Neutrophil (primary cell): ENCODE measurements around the gene HK2.
"Not testable (repeated sequence)": the region's sequence is repeated elsewhere in the genome, so short reads cannot be mapped to it uniquely, and the experiment has no call there.

Experiments
- H3K27ac ChIP-seq: fragments of 200-600 bp; sonication (generic); 2 replicates; pipeline ENCODE4 v1.5.1; 2016; ENCODE audit warnings: mild to moderate bottlenecking, moderate library complexity
- H3K27me3 ChIP-seq: fragments of 200-600 bp; sonication (generic); 2 replicates; pipeline ENCODE4 v1.6.0; 2016; ENCODE audit warnings: mild to moderate bottlenecking
- H3K36me3 ChIP-seq: fragments of 200-600 bp; sonication (generic); 2 replicates; pipeline ENCODE4 v1.5.1; 2017
- H3K4me1 ChIP-seq, 2 experiments: fragments of 200-600 bp in 1 of 2; sonication (generic) in 1 of 2; 1 replicate in 1 of 2; 2 replicates in 1 of 2; pipeline versions ENCODE4 v1.5.1 to v1.6.1; 2013 to 2016; ENCODE audit warnings: low read depth in 1 of 2, low read length in 1 of 2, mild to moderate bottlenecking in 1 of 2, moderate library complexity in 1 of 2; ENCODE audit not compliant: control insufficient read depth in 1 of 2, insufficient read depth in 1 of 2
- H3K4me3 ChIP-seq, 2 experiments: fragments of 200-600 bp in 1 of 2; sonication (generic) in 1 of 2; 1 replicate in 1 of 2; 2 replicates in 1 of 2; pipeline ENCODE4 v1.5.1; 2013 to 2016; ENCODE audit warnings: low read depth in 1 of 2, low read length in 1 of 2, mild to moderate bottlenecking in 1 of 2, moderate library complexity in 1 of 2
- H3K9me3 ChIP-seq: fragments of 200-600 bp; sonication (generic); 2 replicates; pipeline ENCODE4 v1.5.1; 2016
- TF ChIP-seq, protein P1 (sequence below): fragments of 200-600 bp; sonication (generic); IDR thresholded peaks from 2 replicates; pipeline ENCODE4 v1.5.1; 2016; ENCODE audit warnings: antibody characterized with exemption

Gene HK2

DNA sequence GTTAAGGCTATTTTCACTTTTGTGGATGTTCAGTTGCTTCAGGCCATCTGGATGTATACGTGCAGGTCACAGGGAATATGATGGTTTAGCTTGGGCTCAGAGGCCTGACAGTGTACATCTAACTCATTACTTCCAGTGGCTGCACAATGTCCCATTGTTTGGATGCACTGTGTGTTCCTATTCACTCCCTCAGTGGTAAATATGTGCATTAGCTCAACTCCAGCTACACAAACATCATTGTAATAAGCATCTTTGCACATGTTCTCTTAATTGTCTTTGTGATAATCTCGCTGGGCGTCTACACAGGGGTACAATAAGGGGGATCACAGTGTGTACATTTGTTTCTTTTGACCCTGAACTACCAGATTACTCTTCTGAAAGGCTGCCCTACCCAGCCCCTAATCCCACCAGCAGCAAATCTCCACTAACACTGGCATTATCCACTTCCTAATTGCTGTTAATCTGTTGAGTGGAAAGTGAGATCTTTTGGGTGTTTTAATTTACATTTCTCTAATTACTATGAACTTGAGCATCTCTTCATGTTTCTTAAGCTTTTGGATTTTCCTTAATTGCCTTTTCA, 68.4 kb downstream of the HK2 start:
- H3K27ac ChIP-seq, result no peak overlapping the region
- H3K4me1 ChIP-seq, result no peaks in the 10 kb centered on the region
- no peak overlapping the region for H3K4me3 ChIP-seq
- no peaks in the 10 kb centered on the region for H3K9me3 ChIP-seq
- no peaks in the 10 kb centered on the region for H3K27me3 ChIP-seq
- TF ChIP-seq, protein P1, sequence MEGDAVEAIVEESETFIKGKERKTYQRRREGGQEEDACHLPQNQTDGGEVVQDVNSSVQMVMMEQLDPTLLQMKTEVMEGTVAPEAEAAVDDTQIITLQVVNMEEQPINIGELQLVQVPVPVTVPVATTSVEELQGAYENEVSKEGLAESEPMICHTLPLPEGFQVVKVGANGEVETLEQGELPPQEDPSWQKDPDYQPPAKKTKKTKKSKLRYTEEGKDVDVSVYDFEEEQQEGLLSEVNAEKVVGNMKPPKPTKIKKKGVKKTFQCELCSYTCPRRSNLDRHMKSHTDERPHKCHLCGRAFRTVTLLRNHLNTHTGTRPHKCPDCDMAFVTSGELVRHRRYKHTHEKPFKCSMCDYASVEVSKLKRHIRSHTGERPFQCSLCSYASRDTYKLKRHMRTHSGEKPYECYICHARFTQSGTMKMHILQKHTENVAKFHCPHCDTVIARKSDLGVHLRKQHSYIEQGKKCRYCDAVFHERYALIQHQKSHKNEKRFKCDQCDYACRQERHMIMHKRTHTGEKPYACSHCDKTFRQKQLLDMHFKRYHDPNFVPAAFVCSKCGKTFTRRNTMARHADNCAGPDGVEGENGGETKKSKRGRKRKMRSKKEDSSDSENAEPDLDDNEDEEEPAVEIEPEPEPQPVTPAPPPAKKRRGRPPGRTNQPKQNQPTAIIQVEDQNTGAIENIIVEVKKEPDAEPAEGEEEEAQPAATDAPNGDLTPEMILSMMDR, result no peak
- H3K36me3 ChIP-seq, result peaks cover 10% of the 10 kb centered on the region

DNA sequence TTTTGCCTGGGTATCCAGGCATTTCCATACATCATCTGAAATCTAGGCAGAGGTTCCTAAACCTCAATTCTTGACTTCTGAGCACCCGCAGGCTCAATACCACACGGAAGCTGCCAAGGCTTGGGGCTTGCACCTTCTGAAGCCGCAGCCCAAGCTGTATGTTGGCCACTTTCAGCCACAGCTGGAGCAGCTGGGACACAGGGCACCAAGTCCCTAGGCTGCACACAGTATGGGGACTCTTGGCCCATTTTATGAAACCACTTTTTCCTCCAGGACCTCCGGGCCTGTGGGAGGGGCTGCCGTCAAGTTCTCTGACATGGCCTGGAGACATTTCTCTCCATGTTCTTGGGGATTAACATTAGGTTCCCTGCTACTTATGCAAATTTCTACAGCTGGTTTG, 72.5 kb downstream of the HK2 start:
- Histone ChIP-seq H3K36me3 (no peaks in the 10 kb centered on the region), H3K27me3 (peaks cover 29% of the 10 kb centered on the region), H3K4me1 (no peaks in the 10 kb centered on the region), H3K4me3 (no peak overlapping the region), H3K9me3 (no peaks in the 10 kb centered on the region), H3K27ac (no peak overlapping the region)
- TF ChIP-seq, protein P1, result no peak

DNA sequence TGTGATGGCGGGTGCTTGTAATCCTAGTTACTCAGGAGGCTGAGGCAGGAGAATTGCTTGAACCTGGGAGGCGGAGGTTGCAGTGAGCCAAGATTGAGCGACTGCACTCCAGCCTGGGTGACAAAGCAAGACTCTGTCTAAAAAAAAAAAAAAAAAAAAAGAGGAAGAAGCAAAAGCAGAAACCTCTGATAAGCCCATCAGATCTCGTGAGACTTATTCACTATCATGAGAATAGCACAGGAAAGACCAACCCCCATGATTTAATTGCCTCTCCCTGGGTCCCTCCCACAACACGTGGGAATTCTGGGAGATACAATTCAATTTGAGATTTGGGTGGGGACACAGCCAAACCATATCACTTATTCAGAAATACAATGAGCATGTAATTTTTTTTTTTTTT, 73.6 kb downstream of the HK2 start:
- H3K27me3 ChIP-seq, result peaks cover 29% of the 10 kb centered on the region
- not testable (repeated sequence) for H3K4me1 ChIP-seq, H3K4me3 ChIP-seq, H3K27ac ChIP-seq, H3K9me3 ChIP-seq, H3K36me3 ChIP-seq

DNA sequence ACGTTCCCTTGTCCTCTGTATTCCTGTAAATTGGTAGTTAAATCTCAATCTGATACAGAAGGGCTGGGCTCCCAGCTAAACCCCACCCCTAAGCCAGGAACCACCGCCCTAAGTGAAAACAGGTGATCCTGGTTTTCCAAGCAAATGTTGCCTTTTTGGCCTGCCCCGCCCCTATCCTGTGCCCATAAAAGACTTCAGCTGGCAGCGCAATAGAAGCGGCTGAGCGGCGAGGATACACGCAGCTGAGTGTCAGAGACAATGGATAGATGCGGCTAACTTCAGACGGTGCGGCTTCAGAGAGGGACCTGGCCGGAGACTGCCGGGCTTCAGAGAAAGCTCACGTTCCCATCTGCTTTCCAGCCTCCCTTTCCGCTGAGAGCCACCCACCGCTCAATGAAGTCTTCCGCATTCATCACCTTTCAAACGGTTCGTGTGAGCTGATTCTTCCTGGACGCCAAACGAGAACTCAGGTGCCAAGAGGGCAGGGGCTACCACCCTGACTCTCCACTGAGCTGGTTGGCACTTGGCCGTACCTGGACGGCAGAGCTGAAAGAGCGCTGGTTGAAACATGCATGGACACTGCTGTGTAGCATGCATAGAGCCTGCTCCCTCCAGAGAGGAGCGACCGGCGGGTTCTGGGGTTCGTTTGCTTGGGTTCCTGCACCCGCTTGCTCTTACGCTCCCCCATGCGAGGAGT, 75.0 kb downstream of the HK2 start:
- Histone ChIP-seq H3K27me3 (peaks cover 29% of the 10 kb centered on the region), H3K4me1 (no peaks in the 10 kb centered on the region), H3K4me3 (no peak overlapping the region), H3K27ac (no peak overlapping the region), H3K9me3 (no peaks in the 10 kb centered on the region), H3K36me3 (no peaks in the 10 kb centered on the region)
- TF ChIP-seq, protein P1, result no peak

DNA sequence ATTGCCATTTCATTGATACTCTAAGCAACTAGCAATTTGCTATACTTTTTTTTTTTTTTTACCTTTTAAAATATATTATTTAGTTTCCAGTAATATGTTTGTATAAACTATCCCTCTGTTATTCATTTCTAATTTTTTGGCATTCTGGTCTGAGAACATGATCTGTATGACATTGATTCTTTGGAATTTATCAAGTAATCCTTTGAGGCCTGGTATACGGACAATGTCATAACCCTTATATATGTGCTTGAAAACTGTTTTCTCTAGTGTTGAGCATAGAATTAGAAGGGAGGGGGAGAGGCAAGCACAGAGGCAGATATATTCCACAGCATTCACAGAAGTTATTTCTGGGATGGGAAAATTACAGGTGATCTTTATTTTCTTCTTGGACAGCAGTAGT, 76.3 kb downstream of the HK2 start:
- H3K4me3 ChIP-seq, result no peak overlapping the region
- no peak overlapping the region for H3K27ac ChIP-seq
- H3K4me1 ChIP-seq, result no peaks in the 10 kb centered on the region
- no peaks in the 10 kb centered on the region for H3K9me3 ChIP-seq
- H3K27me3 ChIP-seq, result peaks cover 29% of the 10 kb centered on the region
- no peaks in the 10 kb centered on the region for H3K36me3 ChIP-seq
- TF ChIP-seq, protein P1, result no peak

DNA sequence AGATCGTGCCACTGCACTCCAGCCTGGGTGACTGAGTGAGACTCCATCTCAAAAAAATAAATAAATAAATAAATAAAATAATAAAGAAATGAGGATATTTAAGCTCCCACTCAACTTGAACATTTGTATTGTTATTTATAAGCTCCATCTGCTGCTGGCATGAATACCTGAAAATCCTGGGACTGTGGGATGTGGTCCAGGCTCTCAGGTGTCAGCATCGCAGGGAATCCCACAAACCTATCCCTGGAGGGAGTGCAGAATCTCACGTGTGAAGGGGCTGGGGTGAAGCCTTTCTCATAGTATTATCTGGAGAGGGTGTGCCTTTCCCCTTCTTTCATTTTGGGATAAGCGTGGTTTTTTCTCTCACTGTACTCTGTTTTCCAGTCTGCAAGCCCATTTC, 77.1 kb downstream of the HK2 start:
- no peak overlapping the region for H3K4me3 ChIP-seq
- H3K4me1 ChIP-seq, result no peaks in the 10 kb centered on the region
- peaks cover 29% of the 10 kb centered on the region for H3K27me3 ChIP-seq
- H3K27ac ChIP-seq, result no peak overlapping the region
- no peaks in the 10 kb centered on the region for H3K9me3 ChIP-seq
- no peaks in the 10 kb centered on the region for H3K36me3 ChIP-seq
- TF ChIP-seq, protein P1, result no peak
